ENCODE results near the gene ARSJ.

DNA sequence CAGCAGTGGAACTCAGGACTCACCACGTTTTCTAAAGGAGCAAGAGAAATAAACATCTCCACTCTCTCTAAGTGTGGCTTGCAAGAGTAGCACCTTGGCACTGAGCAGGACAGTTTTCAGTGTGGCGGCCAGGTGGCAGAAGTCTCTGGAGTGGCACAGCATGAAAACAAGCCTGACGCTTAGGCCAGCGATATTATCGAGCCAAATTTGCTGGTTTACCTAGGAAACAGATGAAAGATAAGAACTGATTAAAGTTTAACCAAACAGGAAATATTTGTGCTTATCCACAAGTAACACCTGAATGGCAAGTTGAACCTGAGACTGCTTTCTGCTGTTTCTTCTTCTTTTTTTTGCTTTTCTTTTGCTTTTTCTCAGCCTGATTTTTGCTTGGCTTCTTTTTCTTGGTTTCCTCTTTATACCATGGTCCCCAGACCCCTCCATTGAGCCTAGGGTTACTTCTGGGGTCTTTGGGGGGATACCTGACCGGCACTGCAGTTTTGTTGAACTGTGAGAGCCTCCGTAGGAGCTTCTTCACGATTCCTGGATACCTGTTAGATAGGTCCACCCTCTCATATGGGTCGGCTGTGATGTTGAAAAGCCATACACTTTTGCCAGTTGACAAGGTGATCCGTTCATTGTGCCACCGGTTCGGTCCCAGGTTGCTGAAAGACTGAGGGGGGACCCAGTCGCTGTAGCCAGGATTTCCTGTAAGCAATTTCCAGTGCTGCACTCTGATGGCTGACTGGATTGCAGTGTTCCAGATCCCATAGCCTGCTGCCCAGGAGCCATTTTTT lies 77.3 kb downstream of the ARSJ start:
- TF ChIP-seq, protein P1, sequence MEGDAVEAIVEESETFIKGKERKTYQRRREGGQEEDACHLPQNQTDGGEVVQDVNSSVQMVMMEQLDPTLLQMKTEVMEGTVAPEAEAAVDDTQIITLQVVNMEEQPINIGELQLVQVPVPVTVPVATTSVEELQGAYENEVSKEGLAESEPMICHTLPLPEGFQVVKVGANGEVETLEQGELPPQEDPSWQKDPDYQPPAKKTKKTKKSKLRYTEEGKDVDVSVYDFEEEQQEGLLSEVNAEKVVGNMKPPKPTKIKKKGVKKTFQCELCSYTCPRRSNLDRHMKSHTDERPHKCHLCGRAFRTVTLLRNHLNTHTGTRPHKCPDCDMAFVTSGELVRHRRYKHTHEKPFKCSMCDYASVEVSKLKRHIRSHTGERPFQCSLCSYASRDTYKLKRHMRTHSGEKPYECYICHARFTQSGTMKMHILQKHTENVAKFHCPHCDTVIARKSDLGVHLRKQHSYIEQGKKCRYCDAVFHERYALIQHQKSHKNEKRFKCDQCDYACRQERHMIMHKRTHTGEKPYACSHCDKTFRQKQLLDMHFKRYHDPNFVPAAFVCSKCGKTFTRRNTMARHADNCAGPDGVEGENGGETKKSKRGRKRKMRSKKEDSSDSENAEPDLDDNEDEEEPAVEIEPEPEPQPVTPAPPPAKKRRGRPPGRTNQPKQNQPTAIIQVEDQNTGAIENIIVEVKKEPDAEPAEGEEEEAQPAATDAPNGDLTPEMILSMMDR (IDR thresholded peaks at IDR 0.05 in 8 of 11, conservative IDR thresholded peaks at IDR 0.05 in 3 of 11): peak in 4 of 11 experiments; percentile 11 to 40 (median 20)
- no peak for TF ChIP-seq POLR2AphosphoS5 (IDR thresholded peaks at IDR 0.05)
- no peak for TF ChIP-seq POLR2A (IDR thresholded peaks at IDR 0.05)

Data from spleen (tissue), 7 donors.